Measurements from ENCODE around the gene AUTS2.

Gene AUTS2

DNA sequence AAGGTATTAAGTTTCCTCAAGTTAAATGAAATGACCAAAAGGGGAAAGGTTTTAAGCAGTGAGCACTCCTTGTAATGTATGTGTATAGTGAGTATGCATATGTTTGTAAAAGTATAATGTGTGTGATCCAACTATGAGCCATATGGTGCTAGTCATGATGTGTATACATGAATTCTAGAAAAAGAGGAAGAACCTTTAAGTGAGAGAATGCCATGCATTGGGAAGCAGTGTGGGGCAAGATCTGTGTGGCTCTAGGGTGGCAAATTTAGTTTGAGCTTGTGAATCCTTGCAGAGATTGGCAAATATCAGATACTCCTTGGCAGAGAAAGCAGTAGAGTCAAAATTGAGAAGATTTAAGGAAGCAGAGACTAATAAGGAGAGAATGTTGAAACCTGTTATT lies 435.0 kb downstream of the AUTS2 start:
- Histone ChIP-seq H4K8ac (ENCODE audit: low read depth, low read length) (no peak overlapping the region), H2BK5ac (ENCODE audit: low read length) (no peak overlapping the region), H3K9ac (ENCODE audit: low read length) (no peak overlapping the region), H2BK120ac (ENCODE audit: low read depth, low read length) (no peak overlapping the region), H3K27ac (ENCODE audit: low read depth, low read length) (no peak overlapping the region), H3K4me1 (ENCODE audit: control insufficient read depth, low read depth, low read length) (no peaks in the 10 kb centered on the region), H3K79me2 (ENCODE audit: control insufficient read depth, insufficient read depth, low read length) (no peaks in the 10 kb centered on the region), H3K4me3 (ENCODE audit: low read length) (no peak overlapping the region), H2AK5ac (ENCODE audit: low read length) (no peak overlapping the region), H3K79me1 (ENCODE audit: low read length) (no peaks in the 10 kb centered on the region), H2BK15ac (replicated peaks; ENCODE audit: low read depth) (no peak overlapping the region), H3K23ac (ENCODE audit: low read length) (no peak overlapping the region), H3K27me3 (ENCODE audit: insufficient read depth, low read length, poor library complexity) (no peaks in the 10 kb centered on the region), H4K5ac (ENCODE audit: low read length) (no peak overlapping the region), H3K36me3 (ENCODE audit: control insufficient read depth, insufficient read depth, low read length) (no peaks in the 10 kb centered on the region), H3K56ac (ENCODE audit: low read length) (no peak overlapping the region), H3K18ac (ENCODE audit: low read length) (no peak overlapping the region), H3K4me2 (ENCODE audit: low read length) (no peak overlapping the region), H3K4ac (ENCODE audit: low read depth, low read length) (no peak overlapping the region)
- no peak for DNase-seq

DNA sequence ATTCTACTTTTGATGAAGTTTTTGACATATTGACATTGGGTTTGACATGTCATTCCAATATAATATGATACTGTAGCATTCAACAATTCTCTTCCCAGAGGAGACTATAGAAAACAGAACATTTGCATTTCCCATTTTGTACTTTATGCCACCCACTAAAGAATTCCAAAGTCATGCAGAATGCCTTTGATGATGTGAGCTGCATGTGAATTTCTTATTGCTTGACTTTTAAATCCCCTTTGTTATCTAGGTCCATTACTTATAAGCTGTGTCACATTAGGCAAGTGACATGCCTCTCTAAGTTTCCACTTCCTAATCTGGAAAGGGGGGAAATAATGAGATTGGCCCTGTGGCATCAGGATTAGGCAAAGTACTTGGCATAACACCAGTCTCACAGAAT lies 436.7 kb downstream of the AUTS2 start:
- H3K4ac ChIP-seq (ENCODE audit: low read depth, low read length) = no peak overlapping the region
- H3K79me2 ChIP-seq (ENCODE audit: control insufficient read depth, insufficient read depth, low read length) = no peaks in the 10 kb centered on the region
- no peak overlapping the region for H3K56ac ChIP-seq (ENCODE audit: low read length)

DNA sequence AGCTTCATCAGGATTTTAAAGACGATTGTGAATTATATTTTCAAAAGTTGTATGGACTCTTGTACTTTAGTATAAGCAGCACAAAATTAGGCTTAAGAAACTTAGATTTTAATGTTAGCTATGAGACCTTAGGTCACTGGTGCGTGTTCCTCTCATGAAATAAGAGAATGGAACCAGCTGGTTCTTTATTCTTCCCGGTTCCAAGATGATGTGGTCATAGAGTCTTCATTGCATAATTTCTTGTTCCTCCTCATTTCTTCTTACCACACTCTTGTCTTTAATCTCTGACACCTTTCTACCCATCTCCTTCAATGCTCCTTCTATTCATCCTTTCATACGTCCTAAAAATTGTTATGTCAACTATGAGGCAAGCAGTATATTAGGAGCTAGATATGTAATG lies 437.2 kb downstream of the AUTS2 start:
- no CpG with 5 or more reads among the region's 4 CpGs for WGBS (ENCODE audit: extremely low coverage, insufficient coverage, low lambda C conversion rate)
- Histone ChIP-seq H2BK120ac (ENCODE audit: low read depth, low read length) (no peak overlapping the region), H3K4ac (ENCODE audit: low read depth, low read length) (no peak overlapping the region), H3K79me1 (ENCODE audit: low read length) (no peaks in the 10 kb centered on the region), H3K79me2 (ENCODE audit: control insufficient read depth, insufficient read depth, low read length) (no peaks in the 10 kb centered on the region), H2AK5ac (ENCODE audit: low read length) (no peak overlapping the region), H3K56ac (ENCODE audit: low read length) (no peak overlapping the region), H3K4me1 (ENCODE audit: control insufficient read depth, low read depth, low read length) (no peaks in the 10 kb centered on the region), H4K8ac (ENCODE audit: low read depth, low read length) (no peak overlapping the region), H4K5ac (ENCODE audit: low read length) (no peak overlapping the region), H2BK15ac (replicated peaks; ENCODE audit: low read depth) (no peak overlapping the region), H3K4me3 (ENCODE audit: low read length) (no peak overlapping the region), H3K27me3 (ENCODE audit: insufficient read depth, low read length, poor library complexity) (no peaks in the 10 kb centered on the region), H3K9ac (ENCODE audit: low read length) (no peak overlapping the region), H3K27ac (ENCODE audit: low read depth, low read length) (no peak overlapping the region), H3K23ac (ENCODE audit: low read length) (no peak overlapping the region), H3K4me2 (ENCODE audit: low read length) (no peak overlapping the region), H2BK5ac (ENCODE audit: low read length) (no peak overlapping the region), H3K36me3 (ENCODE audit: control insufficient read depth, insufficient read depth, low read length) (no peaks in the 10 kb centered on the region), H3K18ac (ENCODE audit: low read length) (no peak overlapping the region)
- DNase-seq = no peak

More for the DNA sequence above, 436.7 kb downstream of the AUTS2 start:
- Histone ChIP-seq H3K27ac (ENCODE audit: low read depth, low read length) (no peak overlapping the region), H3K4me1 (ENCODE audit: control insufficient read depth, low read depth, low read length) (no peaks in the 10 kb centered on the region), H3K27me3 (ENCODE audit: insufficient read depth, low read length, poor library complexity) (no peaks in the 10 kb centered on the region), H3K79me1 (ENCODE audit: low read length) (no peaks in the 10 kb centered on the region), H3K18ac (ENCODE audit: low read length) (no peak overlapping the region), H3K36me3 (ENCODE audit: control insufficient read depth, insufficient read depth, low read length) (no peaks in the 10 kb centered on the region), H3K4me3 (ENCODE audit: low read length) (no peak overlapping the region), H4K8ac (ENCODE audit: low read depth, low read length) (no peak overlapping the region), H3K4me2 (ENCODE audit: low read length) (no peak overlapping the region), H2BK15ac (replicated peaks; ENCODE audit: low read depth) (no peak overlapping the region), H4K5ac (ENCODE audit: low read length) (no peak overlapping the region), H2BK5ac (ENCODE audit: low read length) (no peak overlapping the region), H3K23ac (ENCODE audit: low read length) (no peak overlapping the region), H2BK120ac (ENCODE audit: low read depth, low read length) (no peak overlapping the region), H2AK5ac (ENCODE audit: low read length) (no peak overlapping the region), H3K9ac (ENCODE audit: low read length) (no peak overlapping the region)
- DNase-seq = peak; percentile 29

DNA sequence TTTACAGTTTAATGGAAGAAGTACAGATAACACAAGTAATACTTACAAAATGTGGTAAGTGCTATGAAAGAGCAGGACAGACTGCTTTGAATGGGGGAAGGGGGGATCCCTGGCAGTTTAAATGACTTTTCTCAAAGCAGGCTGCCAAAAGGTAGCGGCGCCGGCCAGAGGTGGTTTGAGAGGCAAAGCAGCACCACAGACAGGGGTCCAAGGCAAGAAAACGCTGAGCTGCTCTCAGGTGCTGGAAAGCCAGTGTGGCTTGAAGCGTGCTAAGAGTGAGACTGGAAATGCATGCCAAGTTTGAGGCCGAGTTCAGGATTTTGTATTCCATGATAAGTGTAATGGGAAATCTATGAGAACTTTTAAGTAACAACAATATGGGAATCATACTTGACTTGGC lies 437.7 kb downstream of the AUTS2 start:
- H3K4me3 ChIP-seq (ENCODE audit: low read length) = no peak overlapping the region
- H3K23ac ChIP-seq (ENCODE audit: low read length) = no peak overlapping the region
- no peaks in the 10 kb centered on the region for H3K4me1 ChIP-seq (ENCODE audit: control insufficient read depth, low read depth, low read length)
- no CpG with 5 or more reads among the region's 6 CpGs for WGBS (ENCODE audit: extremely low coverage, insufficient coverage, low lambda C conversion rate)
- no peaks in the 10 kb centered on the region for H3K27me3 ChIP-seq (ENCODE audit: insufficient read depth, low read length, poor library complexity)
- no peak overlapping the region for H3K9ac ChIP-seq (ENCODE audit: low read length)
- H2AK5ac ChIP-seq (ENCODE audit: low read length) = no peak overlapping the region
- H3K56ac ChIP-seq (ENCODE audit: low read length) = no peak overlapping the region
- H4K8ac ChIP-seq (ENCODE audit: low read depth, low read length) = no peak overlapping the region
- no peak overlapping the region for H2BK5ac ChIP-seq (ENCODE audit: low read length)
- H3K27ac ChIP-seq (ENCODE audit: low read depth, low read length) = no peak overlapping the region
- no peaks in the 10 kb centered on the region for H3K79me2 ChIP-seq (ENCODE audit: control insufficient read depth, insufficient read depth, low read length)
- no peaks in the 10 kb centered on the region for H3K79me1 ChIP-seq (ENCODE audit: low read length)
- H3K4me2 ChIP-seq (ENCODE audit: low read length) = no peak overlapping the region
- H2BK15ac ChIP-seq (replicated peaks; ENCODE audit: low read depth) = no peak overlapping the region
- no peaks in the 10 kb centered on the region for H3K36me3 ChIP-seq (ENCODE audit: control insufficient read depth, insufficient read depth, low read length)
- H3K18ac ChIP-seq (ENCODE audit: low read length) = no peak overlapping the region
- DNase-seq = no peak
- H4K5ac ChIP-seq (ENCODE audit: low read length) = no peak overlapping the region
- H3K4ac ChIP-seq (ENCODE audit: low read depth, low read length) = no peak overlapping the region
- no peak overlapping the region for H2BK120ac ChIP-seq (ENCODE audit: low read depth, low read length)

DNA sequence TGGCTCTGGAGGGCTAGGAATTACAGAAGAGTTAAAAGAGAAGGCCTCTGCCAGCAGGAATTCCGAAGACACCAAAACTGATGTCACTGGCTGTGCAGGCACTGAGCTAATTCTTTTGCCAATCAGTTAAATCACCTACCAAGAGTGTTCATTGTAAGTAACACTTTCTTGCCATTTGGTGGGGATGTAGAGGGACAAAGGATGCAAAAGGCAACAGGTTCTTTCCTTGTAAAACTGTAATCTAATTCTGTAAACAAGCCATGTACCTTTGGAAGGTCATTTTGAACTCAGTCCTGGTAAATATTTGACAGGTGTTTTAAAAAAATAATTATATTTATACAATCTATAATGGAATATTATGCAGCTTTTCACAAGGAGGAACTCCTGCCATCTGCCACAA lies 438.4 kb downstream of the AUTS2 start:
- Histone ChIP-seq H2BK5ac (ENCODE audit: low read length) (no peak overlapping the region), H3K79me2 (ENCODE audit: control insufficient read depth, insufficient read depth, low read length) (no peaks in the 10 kb centered on the region), H3K56ac (ENCODE audit: low read length) (no peak overlapping the region)

DNA sequence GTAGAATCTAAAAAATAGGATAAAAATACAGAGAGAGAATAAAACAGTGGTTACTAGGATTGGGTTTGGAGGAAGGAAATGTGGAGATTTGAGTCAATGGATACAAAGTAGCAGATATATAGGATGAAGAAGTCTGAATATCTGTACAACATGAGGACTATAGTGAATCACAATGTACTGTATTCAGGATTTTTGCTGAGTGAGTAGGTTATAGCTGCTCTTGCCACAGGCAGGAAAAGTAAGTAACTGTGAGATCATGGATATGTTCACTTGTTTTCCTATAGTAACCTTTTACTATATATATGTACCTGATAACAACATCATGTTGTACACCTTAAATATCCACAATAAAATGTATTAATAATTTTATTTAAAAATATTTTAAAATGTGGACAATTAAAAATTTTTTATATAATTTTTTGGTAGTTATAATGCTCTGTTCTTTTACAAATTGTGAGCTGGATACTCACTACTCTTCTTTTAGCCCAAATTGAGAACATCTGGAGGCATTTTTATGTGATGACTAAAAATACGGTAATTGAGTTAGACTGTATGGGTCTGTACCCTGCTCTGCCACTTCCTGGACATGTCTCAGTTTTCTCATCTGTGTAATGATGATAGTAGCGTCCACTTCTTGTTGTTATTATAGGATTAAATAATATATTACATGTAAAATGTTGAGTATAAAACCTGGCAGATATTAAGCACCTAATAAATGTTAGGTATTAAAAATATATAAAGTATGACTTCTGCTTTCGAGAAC lies 439.1 kb downstream of the AUTS2 start:
- Histone ChIP-seq H3K56ac (ENCODE audit: low read length) (no peak overlapping the region), H3K79me1 (ENCODE audit: low read length) (no peaks in the 10 kb centered on the region), H3K4me1 (ENCODE audit: control insufficient read depth, low read depth, low read length) (no peaks in the 10 kb centered on the region), H2BK5ac (ENCODE audit: low read length) (no peak overlapping the region), H3K27ac (ENCODE audit: low read depth, low read length) (no peak overlapping the region), H4K8ac (ENCODE audit: low read depth, low read length) (no peak overlapping the region), H3K4me2 (ENCODE audit: low read length) (no peak overlapping the region), H2BK15ac (replicated peaks; ENCODE audit: low read depth) (no peak overlapping the region), H3K36me3 (ENCODE audit: control insufficient read depth, insufficient read depth, low read length) (no peaks in the 10 kb centered on the region), H2AK5ac (ENCODE audit: low read length) (no peak overlapping the region), H3K18ac (ENCODE audit: low read length) (no peak overlapping the region), H3K79me2 (ENCODE audit: control insufficient read depth, insufficient read depth, low read length) (no peaks in the 10 kb centered on the region), H3K27me3 (ENCODE audit: insufficient read depth, low read length, poor library complexity) (no peaks in the 10 kb centered on the region), H3K9ac (ENCODE audit: low read length) (no peak overlapping the region), H2BK120ac (ENCODE audit: low read depth, low read length) (no peak overlapping the region), H3K23ac (ENCODE audit: low read length) (no peak overlapping the region), H3K4me3 (ENCODE audit: low read length) (no peak overlapping the region), H4K5ac (ENCODE audit: low read length) (no peak overlapping the region), H3K4ac (ENCODE audit: low read depth, low read length) (no peak overlapping the region)
- no CpG with 5 or more reads among the region's 3 CpGs for WGBS (ENCODE audit: extremely low coverage, insufficient coverage, low lambda C conversion rate)
- no peak for DNase-seq

More for the DNA sequence above, 438.4 kb downstream of the AUTS2 start:
- Histone ChIP-seq H3K27ac (ENCODE audit: low read depth, low read length) (no peak overlapping the region), H3K4me3 (ENCODE audit: low read length) (no peak overlapping the region), H3K27me3 (ENCODE audit: insufficient read depth, low read length, poor library complexity) (no peaks in the 10 kb centered on the region), H3K18ac (ENCODE audit: low read length) (no peak overlapping the region), H2BK15ac (replicated peaks; ENCODE audit: low read depth) (no peak overlapping the region), H3K79me1 (ENCODE audit: low read length) (no peaks in the 10 kb centered on the region), H2AK5ac (ENCODE audit: low read length) (no peak overlapping the region), H3K23ac (ENCODE audit: low read length) (no peak overlapping the region), H3K4ac (ENCODE audit: low read depth, low read length) (no peak overlapping the region), H3K4me1 (ENCODE audit: control insufficient read depth, low read depth, low read length) (no peaks in the 10 kb centered on the region), H3K4me2 (ENCODE audit: low read length) (no peak overlapping the region), H2BK120ac (ENCODE audit: low read depth, low read length) (no peak overlapping the region), H4K5ac (ENCODE audit: low read length) (no peak overlapping the region), H4K8ac (ENCODE audit: low read depth, low read length) (no peak overlapping the region), H3K36me3 (ENCODE audit: control insufficient read depth, insufficient read depth, low read length) (no peaks in the 10 kb centered on the region), H3K9ac (ENCODE audit: low read length) (no peak overlapping the region)
- WGBS (ENCODE audit: extremely low coverage, insufficient coverage, low lambda C conversion rate) = no CpG with 5 or more reads among the region's 1 CpG
- peak; percentile 38 for DNase-seq

All from mesendoderm (in vitro differentiated cells).